ENCODE results near the gene MIER2. TPM values are rescaled to one million over a fixed set of nuclear protein-coding genes. Genes with fewer than 3 reads are reported as not detected.

MIER2 gene
- total and polyA plus RNA-seq, 2 donors (not counting 1 experiment from before 2014, with no cell fraction given) = 10.5 to 19.7 TPM

DNA sequence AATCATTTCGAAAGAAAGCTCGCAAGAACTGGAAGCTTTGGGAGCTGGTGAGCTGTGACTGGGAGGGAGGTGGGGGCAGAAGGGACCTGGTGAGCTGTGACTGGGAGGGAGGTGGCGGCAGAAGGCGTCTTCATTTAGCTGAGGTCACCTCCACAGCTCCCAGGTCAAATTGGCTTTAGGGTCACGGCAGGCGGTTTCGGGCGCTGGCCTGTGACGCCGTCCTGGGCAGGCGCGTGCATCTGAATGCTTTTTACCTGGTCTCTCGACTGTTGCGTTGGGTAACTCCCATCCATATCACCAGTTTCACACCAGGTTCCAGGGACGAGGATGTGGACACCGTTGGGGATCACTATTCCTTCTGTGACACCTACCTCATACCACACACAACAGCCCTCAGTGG is 35.2 kb upstream of the MIER2 start:
- Mint-ChIP-seq H3K4me1 (peaks cover 6% of the 10 kb centered on the region), H3K27ac (no peak overlapping the region), H3K9me3 (ENCODE audit: insufficient read depth) (peaks cover 6% of the 10 kb centered on the region), H3K4me3 (no peak overlapping the region), H3K27me3 (peaks cover 10% of the 10 kb centered on the region)
- Histone ChIP-seq H3K27me3 (replicated peaks in 1 of 4; ENCODE audit: control extremely low read depth in 1 of 4, control insufficient read depth in 3 of 4, insufficient read depth in 4 of 4, low read length in 3 of 4) (peaks cover 0 to 13% (median 3%) of the 10 kb centered on the region in 4 experiments), H3K4me1 (ENCODE audit: control insufficient read depth in 2 of 2, insufficient read depth in 2 of 2, low read length in 2 of 2) (peaks cover 4 to 11% of the 10 kb centered on the region in 2 donors), H3K9me3 (ENCODE audit: control extremely low read depth in 1 of 3, control insufficient read depth in 2 of 3, insufficient read depth in 1 of 3, low read length in 2 of 3) (peaks cover 0 to 28% (median 6%) of the 10 kb centered on the region in 3 donors), H4K20me1 (ENCODE audit: control insufficient read depth, insufficient read depth, low read length, poor library complexity, severe bottlenecking) (no peaks in the 10 kb centered on the region), H3K27ac (ENCODE audit: low read length in 2 of 2) (no peak overlapping the region), H3K4me3 (ENCODE audit: control extremely low read depth in 1 of 5, extremely low read depth in 1 of 5, insufficient read depth in 1 of 5, low read depth in 2 of 5, low read length in 4 of 5) (no peak overlapping the region), H2AFZ (ENCODE audit: insufficient read depth, low read depth, low read length, poor library complexity, severe bottlenecking) (no peak overlapping the region), H3K4me2 (replicated peaks; ENCODE audit: low read depth, low read length, poor library complexity, severe bottlenecking) (no peak overlapping the region), H3K36me3 (replicated peaks in 1 of 2; ENCODE audit: control extremely low read depth in 1 of 2, control insufficient read depth in 1 of 2, extremely low read depth in 1 of 2, insufficient read depth in 2 of 2, low read length in 1 of 2) (no peaks in the 10 kb centered on the region), H3K9ac (ENCODE audit: low read length) (no peak overlapping the region), H3K79me2 (ENCODE audit: control insufficient read depth, insufficient read depth, low read length) (no peaks in the 10 kb centered on the region)
- ChIA-PET POLR2A (no interaction called here), CTCF (no interaction called here)
- no peak for TF ChIP-seq EZH2 (IDR thresholded peaks at IDR 0.05; ENCODE audit: borderline replicate concordance, insufficient read depth, low read depth, low read length, poor library complexity, severe bottlenecking)
- TF ChIP-seq, protein P1, sequence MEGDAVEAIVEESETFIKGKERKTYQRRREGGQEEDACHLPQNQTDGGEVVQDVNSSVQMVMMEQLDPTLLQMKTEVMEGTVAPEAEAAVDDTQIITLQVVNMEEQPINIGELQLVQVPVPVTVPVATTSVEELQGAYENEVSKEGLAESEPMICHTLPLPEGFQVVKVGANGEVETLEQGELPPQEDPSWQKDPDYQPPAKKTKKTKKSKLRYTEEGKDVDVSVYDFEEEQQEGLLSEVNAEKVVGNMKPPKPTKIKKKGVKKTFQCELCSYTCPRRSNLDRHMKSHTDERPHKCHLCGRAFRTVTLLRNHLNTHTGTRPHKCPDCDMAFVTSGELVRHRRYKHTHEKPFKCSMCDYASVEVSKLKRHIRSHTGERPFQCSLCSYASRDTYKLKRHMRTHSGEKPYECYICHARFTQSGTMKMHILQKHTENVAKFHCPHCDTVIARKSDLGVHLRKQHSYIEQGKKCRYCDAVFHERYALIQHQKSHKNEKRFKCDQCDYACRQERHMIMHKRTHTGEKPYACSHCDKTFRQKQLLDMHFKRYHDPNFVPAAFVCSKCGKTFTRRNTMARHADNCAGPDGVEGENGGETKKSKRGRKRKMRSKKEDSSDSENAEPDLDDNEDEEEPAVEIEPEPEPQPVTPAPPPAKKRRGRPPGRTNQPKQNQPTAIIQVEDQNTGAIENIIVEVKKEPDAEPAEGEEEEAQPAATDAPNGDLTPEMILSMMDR (IDR thresholded peaks at IDR 0.05) = no peak
- no peak for DNase-seq
- no peak for ATAC-seq (ENCODE audit: low read depth)
- intact Hi-C loops (cut with micrococcal nuclease) = no loop called here
- 89% methylated on average over 12 of the region's 16 CpGs for WGBS (ENCODE audit: insufficient coverage)

DNA sequence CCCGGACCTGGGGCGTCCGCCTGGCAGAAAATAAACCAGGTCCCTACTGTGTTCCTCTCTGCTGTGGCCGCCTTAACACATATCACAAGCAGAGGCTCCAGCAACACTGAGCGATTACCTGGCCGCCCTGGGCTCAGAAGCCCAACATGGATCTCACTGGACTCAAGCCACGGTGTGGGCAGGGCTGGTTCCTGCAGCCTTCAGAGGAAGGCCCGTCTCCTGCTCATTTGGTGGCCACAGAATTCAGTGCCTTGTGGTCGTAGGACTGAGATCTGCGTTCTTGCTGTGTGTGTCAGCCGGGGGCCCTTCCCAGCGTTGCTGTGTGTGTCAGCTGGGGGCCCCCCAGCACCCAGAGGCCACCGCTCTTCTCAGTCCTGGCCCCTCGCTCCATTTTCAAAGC is 34.1 kb upstream of the MIER2 start:
- Histone ChIP-seq H3K27ac (ENCODE audit: low read length in 2 of 2) (no peak overlapping the region), H3K4me3 (ENCODE audit: control extremely low read depth in 1 of 5, extremely low read depth in 1 of 5, insufficient read depth in 1 of 5, low read depth in 2 of 5, low read length in 4 of 5) (no peak overlapping the region), H3K4me1 (ENCODE audit: control insufficient read depth in 2 of 2, insufficient read depth in 2 of 2, low read length in 2 of 2) (peaks cover 0 to 3% of the 10 kb centered on the region in 2 donors), H3K27me3 (replicated peaks in 1 of 4; ENCODE audit: control extremely low read depth in 1 of 4, control insufficient read depth in 3 of 4, insufficient read depth in 4 of 4, low read length in 3 of 4) (peaks cover 0 to 7% (median 0%) of the 10 kb centered on the region in 4 experiments), H3K9me3 (ENCODE audit: control extremely low read depth in 1 of 3, control insufficient read depth in 2 of 3, insufficient read depth in 1 of 3, low read length in 2 of 3) (peaks cover 0 to 18% (median 6%) of the 10 kb centered on the region in 3 donors), H3K4me2 (replicated peaks; ENCODE audit: low read depth, low read length, poor library complexity, severe bottlenecking) (no peak overlapping the region), H3K79me2 (ENCODE audit: control insufficient read depth, insufficient read depth, low read length) (no peaks in the 10 kb centered on the region), H3K36me3 (replicated peaks in 1 of 2; ENCODE audit: control extremely low read depth in 1 of 2, control insufficient read depth in 1 of 2, extremely low read depth in 1 of 2, insufficient read depth in 2 of 2, low read length in 1 of 2) (no peaks in the 10 kb centered on the region), H4K20me1 (ENCODE audit: control insufficient read depth, insufficient read depth, low read length, poor library complexity, severe bottlenecking) (no peaks in the 10 kb centered on the region), H3K9ac (ENCODE audit: low read length) (no peak overlapping the region), H2AFZ (ENCODE audit: insufficient read depth, low read depth, low read length, poor library complexity, severe bottlenecking) (no peak overlapping the region)
- Mint-ChIP-seq H3K4me3 (no peak overlapping the region), H3K27ac (no peak overlapping the region), H3K9me3 (ENCODE audit: insufficient read depth) (peaks cover 6% of the 10 kb centered on the region), H3K4me1 (peaks cover 6% of the 10 kb centered on the region), H3K27me3 (peaks cover 3% of the 10 kb centered on the region)
- intact Hi-C loops (cut with micrococcal nuclease) = no loop called here
- POLR2A ChIA-PET = no interaction called here
- no peak for DNase-seq
- CTCF ChIA-PET = no interaction called here
- TF ChIP-seq, protein P1 (IDR thresholded peaks at IDR 0.05) = no peak
- TF ChIP-seq EZH2 (IDR thresholded peaks at IDR 0.05; ENCODE audit: borderline replicate concordance, insufficient read depth, low read depth, low read length, poor library complexity, severe bottlenecking) = no peak
- 93% methylated on average over 13 of the region's 14 CpGs for WGBS (ENCODE audit: insufficient coverage)
- no peak for ATAC-seq (ENCODE audit: low read depth)

Measured in B cell (primary cell).